ENCODE data around the gene ADGRB2.

DNA sequence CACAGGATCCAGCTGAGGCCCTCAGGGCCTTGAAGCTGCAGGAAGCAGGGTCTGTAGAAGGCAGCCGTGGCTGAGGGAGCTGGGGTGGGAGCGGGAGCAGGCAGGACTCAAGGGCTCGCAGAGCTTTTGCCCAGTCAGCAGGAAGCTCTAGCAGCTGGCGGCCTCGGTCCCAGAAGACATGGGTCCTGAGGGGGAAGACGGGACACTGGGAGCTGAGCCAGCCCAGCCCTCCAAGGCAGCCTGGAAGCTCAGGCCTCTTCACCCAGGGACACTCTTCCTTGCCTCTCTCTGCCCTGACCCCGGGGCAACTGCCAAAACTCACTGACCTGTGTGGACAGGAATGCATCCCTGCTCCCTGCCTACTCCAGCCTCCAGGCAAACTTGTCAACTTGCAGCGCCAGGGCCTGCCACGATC, 8.9 kb downstream of the ADGRB2 start:
- TF ChIP-seq, protein P1, sequence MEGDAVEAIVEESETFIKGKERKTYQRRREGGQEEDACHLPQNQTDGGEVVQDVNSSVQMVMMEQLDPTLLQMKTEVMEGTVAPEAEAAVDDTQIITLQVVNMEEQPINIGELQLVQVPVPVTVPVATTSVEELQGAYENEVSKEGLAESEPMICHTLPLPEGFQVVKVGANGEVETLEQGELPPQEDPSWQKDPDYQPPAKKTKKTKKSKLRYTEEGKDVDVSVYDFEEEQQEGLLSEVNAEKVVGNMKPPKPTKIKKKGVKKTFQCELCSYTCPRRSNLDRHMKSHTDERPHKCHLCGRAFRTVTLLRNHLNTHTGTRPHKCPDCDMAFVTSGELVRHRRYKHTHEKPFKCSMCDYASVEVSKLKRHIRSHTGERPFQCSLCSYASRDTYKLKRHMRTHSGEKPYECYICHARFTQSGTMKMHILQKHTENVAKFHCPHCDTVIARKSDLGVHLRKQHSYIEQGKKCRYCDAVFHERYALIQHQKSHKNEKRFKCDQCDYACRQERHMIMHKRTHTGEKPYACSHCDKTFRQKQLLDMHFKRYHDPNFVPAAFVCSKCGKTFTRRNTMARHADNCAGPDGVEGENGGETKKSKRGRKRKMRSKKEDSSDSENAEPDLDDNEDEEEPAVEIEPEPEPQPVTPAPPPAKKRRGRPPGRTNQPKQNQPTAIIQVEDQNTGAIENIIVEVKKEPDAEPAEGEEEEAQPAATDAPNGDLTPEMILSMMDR (IDR thresholded peaks at IDR 0.05) = no peak
- no peak for TF ChIP-seq POLR2AphosphoS5 (IDR thresholded peaks at IDR 0.05; ENCODE audit: low read depth, low read length)
- TF ChIP-seq SIN3A (IDR thresholded peaks at IDR 0.05; ENCODE audit: borderline replicate concordance, insufficient read depth, low read depth, low read length) = no peak
- no peak for TF ChIP-seq REST (IDR thresholded peaks at IDR 0.05; ENCODE audit: insufficient read depth in 1 of 2, low read depth in 2 of 2, low read length in 1 of 2)
- TF ChIP-seq TCF7L2 (IDR thresholded peaks at IDR 0.05; ENCODE audit: low read depth, low read length) = no peak
